Endothelial cell of umbilical vein (primary cell): ENCODE measurements around the gene SPRR2A. TPM values are rescaled to one million over a fixed set of nuclear protein-coding genes. Genes with fewer than 3 reads are reported as not detected.
"Not testable (repeated sequence)": the region's sequence is repeated elsewhere in the genome, so short reads cannot be mapped to it uniquely, and the experiment has no call there.

ENCODE experiments used
- BruUV-seq: library from RNA; stranded (reverse); fragments of 400-500 nt; replicated peaks from 2 replicates; lab custom pipeline; 2021; lab: Mats Ljungman, UMichigan
- CTCF ChIA-PET: fragments of 300-600, 350-600 bp; sonication (Branson Sonifier 250); formaldehyde crosslinking; loops from one replicate; lab custom pipeline; 2021; ENCODE audit warnings: antibody characterized with exemption, inconsistent platforms; lab: Charles Lee
- POLR2A ChIA-PET: fragments of 300-600, 350-600 bp; sonication (Branson Sonifier 250); formaldehyde crosslinking; loops from one replicate; lab custom pipeline; 2021; ENCODE audit warnings: antibody characterized with exemption, inconsistent platforms; lab: Charles Lee
- DNase-seq: peaks from one replicate; pipeline ENCODE4 v3.0.0-alpha.2; 2011; ENCODE audit warnings: low read depth, low spot score
- FAIRE-seq: peaks from 2 replicates; lab custom pipeline; 2011; peaks lifted over from hg19 to GRCh38; lab: Jason Lieb, UNC
- H2AFZ ChIP-seq: 2 replicates; pipeline ENCODE4 v1.6.0; 2012; ENCODE audit warnings: low read depth, low read length, control low read depth, inconsistent platforms
- H3K27ac ChIP-seq: 2 replicates; pipeline ENCODE4 v1.5.1; 2011; ENCODE audit warnings: low read depth, mild to moderate bottlenecking, control low read depth, low read length, moderate library complexity; ENCODE audit not compliant: insufficient read depth
- H3K27me3 ChIP-seq, 2 experiments: 2 replicates each; pipeline versions ENCODE4 v1.6.0 to v1.6.1; 2011; ENCODE audit warnings: low read length in 2 of 2, mixed read lengths in 1 of 2; ENCODE audit not compliant: control insufficient read depth in 2 of 2, insufficient read depth in 2 of 2
- H3K36me3 ChIP-seq, 2 experiments: 2 replicates in 1 of 2; 3 replicates in 1 of 2; pipeline ENCODE4 v1.5.1; 2011; ENCODE audit warnings: low read length in 2 of 2, mild to moderate bottlenecking in 1 of 2, moderate library complexity in 1 of 2; ENCODE audit not compliant: control insufficient read depth in 2 of 2, insufficient read depth in 2 of 2; ENCODE audit errors: extremely low read depth in 1 of 2
- H3K4me1 ChIP-seq: 3 replicates; pipeline ENCODE4 v1.5.1; 2011; ENCODE audit warnings: mild to moderate bottlenecking, low read length; ENCODE audit not compliant: control insufficient read depth, insufficient read depth; ENCODE audit errors: extremely low read depth
- H3K4me2 ChIP-seq: 2 replicates; pipeline ENCODE4 v1.6.1; 2011; ENCODE audit warnings: low read length, control low read depth, mixed read lengths; ENCODE audit not compliant: insufficient read depth
- H3K4me3 ChIP-seq, 3 experiments: fragments of 200-600 bp in 1 of 3; sonication (generic), shearing (Covaris generic) in 1 of 3; replicated peaks in 1 of 3; 2 replicates each; pipeline ENCODE4 v1.5.1; 2011 to 2016; ENCODE audit warnings: control low read depth in 3 of 3, low read length in 3 of 3, mild to moderate bottlenecking in 2 of 3, inconsistent platforms in 1 of 3, low read depth in 1 of 3, moderate library complexity in 1 of 3; ENCODE audit not compliant: insufficient read depth in 1 of 3
- H3K79me2 ChIP-seq: 2 replicates; pipeline ENCODE4 v1.6.0; 2012; ENCODE audit warnings: low read length, inconsistent platforms; ENCODE audit not compliant: control insufficient read depth, insufficient read depth
- H3K9ac ChIP-seq: replicated peaks from 2 replicates; pipeline ENCODE3; 2011; ENCODE audit warnings: low read length, control low read depth; ENCODE audit not compliant: insufficient read depth; ENCODE audit errors: extremely low read depth
- H3K9me1 ChIP-seq: replicated peaks from 3 replicates; pipeline ENCODE4 v1.6.0; 2011; ENCODE audit warnings: mild to moderate bottlenecking, low read length; ENCODE audit not compliant: control insufficient read depth, insufficient read depth; ENCODE audit errors: extremely low read depth
- H3K9me3 ChIP-seq: replicated peaks from 2 replicates; pipeline ENCODE4 v1.5.1; 2012; ENCODE audit warnings: low read length, inconsistent platforms; ENCODE audit not compliant: control insufficient read depth, insufficient read depth
- H4K20me1 ChIP-seq: replicated peaks from 2 replicates; pipeline ENCODE3; 2011; ENCODE audit warnings: mild to moderate bottlenecking, low read length; ENCODE audit not compliant: control insufficient read depth, insufficient read depth; ENCODE audit errors: extremely low read depth
- dilution Hi-C: fragments of 300-500 bp; cut with MboI; formaldehyde crosslinking; loops from one replicate; pipeline ENCODE4 v1.15.0; 2019; ENCODE audit warnings: low sequenced_read_pairs; ENCODE audit not compliant: extremely low pct_ligation_motif_present
- intact Hi-C: fragments of 100-400 bp; cut with micrococcal nuclease; formaldehyde crosslinking; loops from one replicate; pipeline ENCODE4 v1.10.0; 2022
- polyA plus RNA-seq, 4 experiments: library from polyadenylated mRNA; depleted of rRNA in 3 of 4; stranded (reverse) in 3 of 4; unstranded in 1 of 4; fragments of >200 nt; gene quantifications; 2 replicates each; pipeline versions ENCODE4 v1.2.1 to v1.2.3, GENCODE V29; 2011 to 2012; ENCODE audit warnings: missing spikeins in 1 of 4
- small RNA-seq: library from RNA; depleted of rRNA; stranded (forward); fragments of <200 nt; gene quantifications from one replicate; pipeline ENCODE3, GENCODE V24; 2012; ENCODE audit warnings: low replicate concordance, low read depth; ENCODE audit not compliant: insufficient read depth, insufficient read length
- total RNA-seq: library from RNA; stranded (reverse); gene quantifications from 2 replicates; pipeline ENCODE4 v1.2.3, GENCODE V29; 2021

Gene SPRR2A
- total and polyA plus RNA-seq, 2 donors (not counting 3 experiments of a cell fraction or from before 2014, with no cell fraction given) = not detected

DNA sequence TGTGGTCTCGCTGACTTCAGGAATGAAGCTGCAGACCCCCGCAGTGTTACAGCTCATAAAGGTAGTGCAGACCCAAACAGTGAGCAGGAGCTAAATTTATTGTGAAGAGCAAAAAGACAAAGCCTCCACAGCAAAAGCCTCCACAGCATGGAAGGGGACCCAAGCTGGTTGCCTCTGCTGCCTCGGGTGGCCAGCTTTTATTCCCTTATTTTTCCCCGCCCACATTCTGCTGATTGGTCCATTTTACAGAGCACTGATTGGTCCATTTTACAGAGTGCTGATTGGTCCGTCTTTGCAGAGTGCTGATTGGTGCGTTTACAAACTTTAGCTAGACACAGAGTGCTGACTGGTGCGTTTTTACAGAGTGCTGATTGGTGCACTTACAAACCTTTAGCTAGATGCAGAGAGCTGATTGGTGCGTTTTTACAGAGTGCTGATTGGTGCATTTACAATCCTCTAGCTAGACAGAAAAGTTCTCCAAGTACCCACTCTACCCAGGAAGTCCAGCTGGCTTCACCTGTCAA, 46.0 kb downstream of the SPRR2A start:
- H4K20me1 ChIP-seq, intact Hi-C loops, H3K9me3 ChIP-seq, H3K36me3 ChIP-seq, CTCF ChIA-PET, dilution Hi-C loops, H3K27me3 ChIP-seq, H3K4me2 ChIP-seq, H3K9me1 ChIP-seq, FAIRE-seq, H3K27ac ChIP-seq, BruUV-seq, H3K4me3 ChIP-seq, H3K79me2 ChIP-seq, DNase-seq, H2AFZ ChIP-seq, H3K9ac ChIP-seq, POLR2A ChIA-PET, H3K4me1 ChIP-seq: not testable (repeated sequence)

Small RNA genes within 50 kb of the gene (small RNA-seq; reads per million reads assigned to genes)
- gene AL356867.1 = not detected
- not detected for gene RF00322

Other genes starting within 250 kb of the SPRR2A start
- not detected in 2 replicates for gene LCE1B, start 245.5 kb downstream of the SPRR2A start, total RNA-seq
- not detected in 2 replicates for gene LCE1B, start 245.5 kb downstream of the SPRR2A start, polyA plus RNA-seq
- not detected in 2 replicates for gene LCE1A, start 230.0 kb downstream of the SPRR2A start, total RNA-seq
- not detected in 2 replicates for gene LCE1A, start 230.0 kb downstream of the SPRR2A start, polyA plus RNA-seq
- not detected in 2 replicates for gene LCE6A, start 214.7 kb downstream of the SPRR2A start, total RNA-seq
- gene LCE6A, start 214.7 kb downstream of the SPRR2A start, polyA plus RNA-seq = not detected in 2 replicates
- gene LCE7A, start 197.5 kb downstream of the SPRR2A start, total RNA-seq = not detected in 2 replicates
- gene LCE7A, start 197.5 kb downstream of the SPRR2A start, polyA plus RNA-seq = not detected in 2 replicates
- not detected in 2 replicates for gene SMCP, start 179.2 kb downstream of the SPRR2A start, total RNA-seq
- not detected in 2 replicates for gene SMCP, start 179.2 kb downstream of the SPRR2A start, polyA plus RNA-seq
- gene IVL, start 149.0 kb downstream of the SPRR2A start, total RNA-seq = not detected in 2 replicates
- gene IVL, start 149.0 kb downstream of the SPRR2A start, polyA plus RNA-seq = not detected in 2 replicates
- gene SPRR5, start 110.3 kb downstream of the SPRR2A start, total RNA-seq = not detected in 2 replicates
- not detected in 2 replicates for gene SPRR5, start 110.3 kb downstream of the SPRR2A start, polyA plus RNA-seq
- gene SPRR4, start 86.9 kb downstream of the SPRR2A start, total RNA-seq = not detected in 2 replicates
- gene SPRR4, start 86.9 kb downstream of the SPRR2A start, polyA plus RNA-seq = not detected in 2 replicates
- gene SPRR1A, start 73.4 kb downstream of the SPRR2A start, total RNA-seq = not detected in 2 replicates
- not detected in 2 replicates for gene SPRR1A, start 73.4 kb downstream of the SPRR2A start, polyA plus RNA-seq
- gene SPRR3, start 55.8 kb downstream of the SPRR2A start, total RNA-seq = not detected in 2 replicates
- not detected in 2 replicates for gene SPRR3, start 55.8 kb downstream of the SPRR2A start, polyA plus RNA-seq
- gene SPRR1B, start 26.3 kb downstream of the SPRR2A start, total RNA-seq = not detected in 2 replicates
- gene SPRR1B, start 26.3 kb downstream of the SPRR2A start, polyA plus RNA-seq = not detected in 2 replicates
- gene SPRR2D, start 16.4 kb downstream of the SPRR2A start, total RNA-seq = not detected in 2 replicates
- gene SPRR2D, start 16.4 kb downstream of the SPRR2A start, polyA plus RNA-seq = not detected in 2 replicates
- gene SPRR2B, start 14.1 kb upstream of the SPRR2A start, total RNA-seq = not detected in 2 replicates
- not detected in 2 replicates for gene SPRR2B, start 14.1 kb upstream of the SPRR2A start, polyA plus RNA-seq
- not detected in 2 replicates for gene SPRR2E, start 37.0 kb upstream of the SPRR2A start, total RNA-seq
- not detected in 2 replicates for gene SPRR2E, start 37.0 kb upstream of the SPRR2A start, polyA plus RNA-seq
- not detected in 2 replicates for gene SPRR2F, start 56.0 kb upstream of the SPRR2A start, total RNA-seq
- not detected in 2 replicates for gene SPRR2F, start 56.0 kb upstream of the SPRR2A start, polyA plus RNA-seq
- gene SPRR2G, start 93.4 kb upstream of the SPRR2A start, total RNA-seq = not detected in 2 replicates
- not detected in 2 replicates for gene SPRR2G, start 93.4 kb upstream of the SPRR2A start, polyA plus RNA-seq
- gene LELP1, start 145.9 kb upstream of the SPRR2A start, total RNA-seq = not detected in 2 replicates
- not detected in 2 replicates for gene LELP1, start 145.9 kb upstream of the SPRR2A start, polyA plus RNA-seq
- not detected in 2 replicates for gene PRR9, start 160.1 kb upstream of the SPRR2A start, total RNA-seq
- gene PRR9, start 160.1 kb upstream of the SPRR2A start, polyA plus RNA-seq = not detected in 2 replicates
- gene LORICRIN, start 202.2 kb upstream of the SPRR2A start, total RNA-seq = not detected in 2 replicates
- gene LORICRIN, start 202.2 kb upstream of the SPRR2A start, polyA plus RNA-seq = not detected in 2 replicates